Fibroblast of mammary gland (primary cell): ENCODE data around the gene PAK1IP1.
"Not testable (repeated sequence)": the region's sequence is repeated elsewhere in the genome, so short reads cannot be mapped to it uniquely, and the experiment has no call there.

Experiments
- DNase-seq: peaks from one replicate; pipeline ENCODE4 v3.0.0-alpha.2; 2010; ENCODE audit warnings: low read depth
- H3K4me3 ChIP-seq: 2 replicates; pipeline ENCODE4 v1.5.1; 2011; ENCODE audit warnings: low read depth, mild to moderate bottlenecking, low read length, moderate library complexity; ENCODE audit not compliant: control insufficient read depth
- TF ChIP-seq, protein P1 (sequence below): conservative IDR thresholded peaks from 2 replicates; pipeline ENCODE4 v1.5.1; 2011; ENCODE audit warnings: low read depth, low read length, inconsistent platforms; ENCODE audit not compliant: control insufficient read depth, insufficient read depth

The PAK1IP1 gene

DNA sequence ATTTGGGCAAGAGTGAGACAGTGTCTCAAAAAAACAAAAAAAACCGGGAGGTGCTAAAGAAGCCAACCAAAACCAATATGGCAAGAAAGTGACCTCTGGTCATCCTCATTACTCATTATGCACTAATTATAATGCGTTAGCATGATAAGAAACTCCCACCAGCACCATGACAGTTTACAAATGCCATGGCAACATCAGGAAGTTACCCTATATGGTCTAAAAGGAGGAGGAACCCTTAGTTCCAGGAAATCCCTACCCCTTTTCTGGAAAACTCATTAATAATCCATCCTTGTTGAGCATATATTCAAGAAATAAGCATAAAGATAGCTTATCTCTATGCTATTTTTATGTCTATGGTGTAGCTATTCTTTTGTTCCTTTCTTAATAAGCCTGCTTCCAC lies 32.0 kb upstream of the PAK1IP1 start:
- DNase-seq: no peak
- H3K4me3 ChIP-seq: no peak overlapping the region
- TF ChIP-seq, protein P1, sequence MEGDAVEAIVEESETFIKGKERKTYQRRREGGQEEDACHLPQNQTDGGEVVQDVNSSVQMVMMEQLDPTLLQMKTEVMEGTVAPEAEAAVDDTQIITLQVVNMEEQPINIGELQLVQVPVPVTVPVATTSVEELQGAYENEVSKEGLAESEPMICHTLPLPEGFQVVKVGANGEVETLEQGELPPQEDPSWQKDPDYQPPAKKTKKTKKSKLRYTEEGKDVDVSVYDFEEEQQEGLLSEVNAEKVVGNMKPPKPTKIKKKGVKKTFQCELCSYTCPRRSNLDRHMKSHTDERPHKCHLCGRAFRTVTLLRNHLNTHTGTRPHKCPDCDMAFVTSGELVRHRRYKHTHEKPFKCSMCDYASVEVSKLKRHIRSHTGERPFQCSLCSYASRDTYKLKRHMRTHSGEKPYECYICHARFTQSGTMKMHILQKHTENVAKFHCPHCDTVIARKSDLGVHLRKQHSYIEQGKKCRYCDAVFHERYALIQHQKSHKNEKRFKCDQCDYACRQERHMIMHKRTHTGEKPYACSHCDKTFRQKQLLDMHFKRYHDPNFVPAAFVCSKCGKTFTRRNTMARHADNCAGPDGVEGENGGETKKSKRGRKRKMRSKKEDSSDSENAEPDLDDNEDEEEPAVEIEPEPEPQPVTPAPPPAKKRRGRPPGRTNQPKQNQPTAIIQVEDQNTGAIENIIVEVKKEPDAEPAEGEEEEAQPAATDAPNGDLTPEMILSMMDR: no peak

DNA sequence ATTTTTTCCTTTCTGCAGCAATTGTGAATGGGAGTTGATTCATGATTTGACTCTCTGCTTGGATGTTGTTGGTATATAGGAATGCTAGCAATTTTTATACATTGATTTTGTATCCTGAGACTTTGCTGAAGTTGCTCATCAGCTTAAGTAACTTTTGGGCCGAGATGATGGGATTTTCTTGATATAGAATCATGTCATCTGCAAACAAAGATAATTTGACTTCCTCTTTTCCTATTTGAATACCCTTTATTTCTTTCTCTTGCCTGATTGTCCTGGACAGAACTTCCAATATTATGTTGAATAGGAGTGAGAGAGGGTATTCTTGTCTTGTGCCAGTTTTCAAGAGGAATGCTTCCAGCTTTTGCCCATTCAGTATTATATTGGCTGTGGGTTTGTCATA lies 29.2 kb upstream of the PAK1IP1 start:
- DNase-seq, H3K4me3 ChIP-seq: not testable (repeated sequence)

DNA sequence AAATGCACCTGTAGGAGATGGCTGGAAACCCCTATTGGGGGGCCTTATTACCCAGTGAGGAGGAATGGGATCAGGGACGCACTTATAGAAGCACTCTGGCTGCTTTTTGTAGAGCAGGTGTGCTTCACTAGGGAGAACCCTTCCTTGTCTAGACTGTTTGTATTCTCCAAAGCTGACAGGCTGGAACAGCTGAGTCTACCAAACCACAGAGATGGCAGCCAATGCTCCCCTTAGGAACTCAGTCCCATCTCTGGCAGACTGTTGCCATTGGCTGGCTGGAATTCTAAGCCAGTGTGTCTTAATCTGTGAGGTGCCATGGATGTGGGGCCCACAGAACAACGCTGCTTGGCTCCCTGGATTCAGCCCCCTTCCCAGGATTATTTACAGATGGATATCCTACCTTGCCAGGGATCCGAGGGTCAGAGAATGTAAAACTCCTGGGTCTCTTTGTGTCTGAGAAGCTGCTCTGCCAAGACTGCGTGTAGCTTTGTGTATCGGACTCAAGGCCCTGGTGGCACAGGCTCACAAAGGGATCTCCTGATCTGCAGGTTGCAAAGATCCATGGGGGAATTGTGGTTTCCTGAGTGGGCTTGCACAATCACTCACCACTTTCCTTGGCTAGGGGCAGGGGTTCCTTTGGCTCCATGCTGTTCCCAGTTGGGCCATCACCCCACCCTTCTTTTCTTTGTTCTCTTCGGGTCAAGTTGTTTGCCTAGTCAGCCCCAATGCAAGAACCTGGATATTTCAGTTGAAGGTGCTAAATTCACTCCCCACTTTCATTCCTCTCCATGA lies 26.4 kb upstream of the PAK1IP1 start:
- no peak for DNase-seq
- TF ChIP-seq, protein P1: no peak
- H3K4me3 ChIP-seq: no peak overlapping the region

DNA sequence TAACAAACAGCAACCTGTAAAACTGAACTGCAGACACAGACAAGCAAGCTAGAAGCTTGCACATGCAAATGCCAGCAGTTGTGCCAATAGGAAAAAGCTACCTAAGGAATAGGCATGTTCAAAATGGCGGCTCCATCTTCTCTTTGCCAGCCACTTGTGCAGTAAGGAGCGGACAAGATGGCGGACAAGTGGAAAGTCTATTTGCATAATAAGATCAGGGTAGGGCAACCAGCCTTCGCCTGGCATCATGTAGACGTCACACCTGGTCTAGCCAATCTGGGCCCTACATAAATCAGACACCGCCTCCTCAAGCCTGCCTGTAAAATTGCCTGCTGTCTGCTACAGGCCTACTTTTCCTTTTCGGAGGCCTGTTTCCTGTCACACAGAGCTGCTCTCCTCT lies 18.4 kb upstream of the PAK1IP1 start:
- no peak for DNase-seq
- no peak overlapping the region for H3K4me3 ChIP-seq
- TF ChIP-seq, protein P1: no peak

DNA sequence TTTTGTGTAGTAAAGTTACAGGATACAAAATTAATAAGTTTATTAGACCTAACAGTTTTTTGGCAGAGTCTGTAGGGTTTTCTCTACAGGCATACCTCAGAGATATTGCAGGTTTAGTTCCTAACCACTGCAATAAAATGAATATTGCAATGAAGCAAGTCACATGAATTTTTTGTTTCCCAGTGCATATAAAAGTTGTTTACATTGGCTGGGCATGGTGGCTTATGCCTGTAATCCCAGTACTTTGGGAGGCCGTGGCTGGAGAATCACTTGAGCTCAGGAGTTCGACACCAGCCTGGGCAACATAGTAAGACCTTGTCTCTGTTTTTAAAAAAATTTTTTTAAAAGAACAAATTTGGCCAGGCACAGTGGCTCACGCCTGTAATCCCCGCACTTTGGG lies 16.3 kb upstream of the PAK1IP1 start:
- no peak overlapping the region for H3K4me3 ChIP-seq
- no peak for DNase-seq
- TF ChIP-seq, protein P1: no peak

DNA sequence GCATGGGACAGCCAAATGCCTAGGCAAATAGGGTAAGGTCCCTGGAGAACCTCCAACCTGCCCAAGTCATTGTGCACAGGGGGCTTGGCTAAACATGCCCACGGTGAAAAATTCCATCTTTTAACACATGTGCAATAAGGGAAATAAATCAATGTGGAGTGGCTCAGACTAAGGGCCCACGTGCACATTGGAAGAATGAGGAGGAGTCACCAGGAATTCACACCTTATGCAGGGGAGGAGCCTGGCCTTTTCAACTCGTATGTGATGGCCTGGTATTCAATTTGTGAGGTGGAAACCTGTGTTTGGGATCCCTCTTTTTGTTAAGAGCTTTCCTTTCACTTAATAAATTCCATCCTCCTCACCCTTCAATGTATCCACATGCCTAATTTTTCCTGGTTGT lies 13.0 kb upstream of the PAK1IP1 start:
- DNase-seq: no peak

DNA sequence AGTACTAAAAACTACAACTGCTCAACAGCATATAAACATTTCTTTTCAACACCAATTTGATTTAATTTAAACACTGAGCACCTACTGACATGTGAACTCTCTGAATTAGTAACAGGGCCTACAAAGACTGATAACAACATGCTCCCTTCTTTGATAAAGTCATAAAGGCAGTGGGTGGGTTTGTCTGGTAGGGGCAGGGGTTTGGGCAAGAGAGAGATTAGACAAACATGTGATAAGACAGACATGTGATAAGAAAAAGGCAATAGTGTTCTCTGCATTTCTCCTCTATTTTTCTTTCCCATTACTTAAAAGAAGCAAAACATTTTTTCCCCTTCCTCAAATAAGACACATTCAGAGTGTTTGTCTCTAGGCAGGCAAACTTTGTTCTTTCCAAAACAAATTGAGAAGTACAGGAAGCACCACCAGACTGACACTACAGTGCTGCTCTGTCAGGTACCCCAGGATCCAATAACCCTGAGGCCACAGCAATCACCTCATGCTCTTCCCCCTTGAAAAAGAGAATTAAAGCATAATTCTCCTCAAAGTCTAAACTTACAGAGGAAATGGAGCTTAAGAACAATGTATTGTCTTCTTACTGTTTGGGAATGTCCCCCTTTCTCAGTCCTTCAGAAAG lies 12.3 kb upstream of the PAK1IP1 start:
- TF ChIP-seq, protein P1: no peak
- no peak overlapping the region for H3K4me3 ChIP-seq
- no peak for DNase-seq

More for the DNA sequence above, 13.0 kb upstream of the PAK1IP1 start:
- H3K4me3 ChIP-seq: no peak overlapping the region
- TF ChIP-seq, protein P1: no peak
